ENCODE measurements around the gene HTT. TPM values are rescaled to one million over a fixed set of nuclear protein-coding genes. Genes with fewer than 3 reads are reported as not detected.

The HTT gene
- total RNA-seq, 1 experiment from 2014 or later, result 85.4 TPM

- TF ChIP-seq AFF4 (CRISPR knock-in tag; IDR thresholded peaks at IDR 0.05; ENCODE audit: borderline replicate concordance) (no peak), ZNF121 (CRISPR knock-in tag; IDR thresholded peaks at IDR 0.05) (no peak)
Observed at GRCh38 chr4:3267576-3268394, 193.3 kb downstream of the HTT start (continued).

- DNase-seq (ENCODE audit: low spot score), result no peak
- no peak overlapping the region for H3K4me3 Mint-ChIP-seq
- ATAC-seq, result no peak
- no peaks in the 10 kb centered on the region for H3K36me3 Mint-ChIP-seq
- no peaks in the 10 kb centered on the region for H3K27me3 Mint-ChIP-seq (ENCODE audit: low read depth)
- H3K9me3 Mint-ChIP-seq, result no peaks in the 10 kb centered on the region
- CTCF ChIA-PET, result interaction anchor here (1.6 kb wide), 1 partner anchor 166 kb away, joined by 4 read pairs; no protein-coding TSS in a partner anchor
- POLR2A ChIA-PET, result no interaction called here
- TF ChIP-seq JUN (CRISPR knock-in tag; IDR thresholded peaks at IDR 0.05), result no peak
- peaks cover 9% of the 10 kb centered on the region for H3K4me1 Mint-ChIP-seq
- no peak overlapping the region for H3K27ac Mint-ChIP-seq
Observed at GRCh38 chr4:3268395-3269104, 194.1 kb downstream of the HTT start.

GRCh38 chr4:3269105-3269927 lies 194.8 kb downstream of the HTT start:
- Mint-ChIP-seq H3K4me3 (no peak overlapping the region), H3K27me3 (ENCODE audit: low read depth) (no peaks in the 10 kb centered on the region), H3K4me1 (peaks cover 9% of the 10 kb centered on the region), H3K9me3 (no peaks in the 10 kb centered on the region), H3K27ac (no peak overlapping the region), H3K36me3 (no peaks in the 10 kb centered on the region)
- ATAC-seq, result no peak; the same call in none of the 2 replicates
- ChIA-PET CTCF (interaction anchor here (1.3 to 1.6 kb wide), 2 partner anchors 165 to 211 kb away, joined by 3 to 4 read pairs; no protein-coding TSS in a partner anchor), POLR2A (no interaction called here)
- peak; percentile 13 for DNase-seq (ENCODE audit: low spot score)
- TF ChIP-seq MXD4 (CRISPR knock-in tag; IDR thresholded peaks at IDR 0.05; ENCODE audit: borderline replicate concordance), result no peak
- no peak for TF ChIP-seq SMAD3 (CRISPR knock-in tag; IDR thresholded peaks at IDR 0.05; ENCODE audit: borderline replicate concordance)
- TF ChIP-seq GTF2I (CRISPR knock-in tag; conservative IDR thresholded peaks at IDR 0.05), result no peak
- no peak for TF ChIP-seq STAT6 (CRISPR knock-in tag; conservative IDR thresholded peaks at IDR 0.05; ENCODE audit: low read depth)
- TF ChIP-seq FOXP4 (CRISPR knock-in tag; IDR thresholded peaks at IDR 0.05), result no peak
- no peak for TF ChIP-seq NFATC4 (CRISPR knock-in tag; IDR thresholded peaks at IDR 0.05)
- no peak for TF ChIP-seq ZBTB43 (CRISPR knock-in tag; IDR thresholded peaks at IDR 0.05)
- no peak for TF ChIP-seq ZNF425 (CRISPR knock-in tag; conservative IDR thresholded peaks at IDR 0.05)
- TF ChIP-seq FOXK1 (CRISPR knock-in tag; IDR thresholded peaks at IDR 0.05), result no peak
- no peak for TF ChIP-seq ZNF317 (CRISPR knock-in tag; IDR thresholded peaks at IDR 0.05; ENCODE audit: borderline replicate concordance, low read depth)
- no peak for TF ChIP-seq NFYB (CRISPR knock-in tag; conservative IDR thresholded peaks at IDR 0.05; ENCODE audit: low read depth)
- no peak for TF ChIP-seq EMX1 (CRISPR knock-in tag; IDR thresholded peaks at IDR 0.05)

All from WTC11 (cell line).